Activated T-cell treated with anti-CD3 and anti-CD28 coated beads for 4 hours (primary cell): ENCODE measurements around the gene PTPRN2.
"Not testable (repeated sequence)": the region's sequence is repeated elsewhere in the genome, so short reads cannot be mapped to it uniquely, and the experiment has no call there.

Source experiments
- DNase-seq: peaks from one replicate; pipeline ENCODE4 v3.0.0-alpha.2; 2020

The PTPRN2 gene

GRCh38 chr7:157901816-157902610 is 685.6 kb downstream of the PTPRN2 start:
- not testable (repeated sequence) for DNase-seq

- DNase-seq, result no peak
Measured at GRCh38 chr7:157901166-157901565, 686.5 kb downstream of the PTPRN2 start.

GRCh38 chr7:157900556-157900955 is 687.1 kb downstream of the PTPRN2 start:
- no peak for DNase-seq

DNA sequence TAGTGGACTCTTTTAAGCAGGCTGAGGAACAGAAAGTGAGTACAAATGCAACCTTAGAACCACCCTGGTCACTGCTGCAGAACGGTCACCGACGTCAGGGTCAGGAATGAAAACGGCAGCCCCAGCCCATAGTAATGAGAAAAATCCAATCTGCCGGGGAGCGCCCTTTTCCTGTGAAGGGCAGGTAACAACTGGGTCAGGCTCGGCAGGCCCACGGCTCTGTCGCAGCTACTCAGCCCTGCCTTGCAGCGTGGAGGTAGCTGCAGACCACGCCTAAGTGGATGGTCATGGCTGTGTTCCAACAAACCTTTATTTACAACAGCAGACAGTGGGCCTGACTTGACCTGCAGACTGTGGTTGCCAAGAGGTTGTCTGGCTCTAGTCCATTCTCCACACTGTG is 687.6 kb downstream of the PTPRN2 start:
- DNase-seq, result no peak

GRCh38 chr7:157898802-157899505 is 688.7 kb downstream of the PTPRN2 start:
- DNase-seq, result no peak

DNA sequence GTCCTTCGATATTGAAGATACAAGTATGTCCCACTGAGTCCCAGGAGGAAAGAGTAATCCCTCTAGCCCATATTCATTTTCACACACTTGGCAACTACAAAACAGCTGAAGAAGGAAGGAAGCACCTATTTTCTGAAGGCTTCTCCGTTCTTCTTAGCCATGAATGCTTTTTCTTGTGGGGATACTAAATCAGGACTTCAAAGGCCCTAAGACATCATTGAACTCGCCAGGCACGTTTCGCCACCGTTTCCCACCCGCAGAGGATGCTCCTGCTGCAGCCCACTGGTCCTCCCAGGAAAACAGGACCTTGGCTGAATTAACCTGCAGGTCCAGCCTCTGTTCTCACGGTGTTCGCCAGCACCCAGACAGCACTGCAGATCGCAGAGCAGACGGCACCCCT is 689.4 kb downstream of the PTPRN2 start:
- no peak for DNase-seq

DNA sequence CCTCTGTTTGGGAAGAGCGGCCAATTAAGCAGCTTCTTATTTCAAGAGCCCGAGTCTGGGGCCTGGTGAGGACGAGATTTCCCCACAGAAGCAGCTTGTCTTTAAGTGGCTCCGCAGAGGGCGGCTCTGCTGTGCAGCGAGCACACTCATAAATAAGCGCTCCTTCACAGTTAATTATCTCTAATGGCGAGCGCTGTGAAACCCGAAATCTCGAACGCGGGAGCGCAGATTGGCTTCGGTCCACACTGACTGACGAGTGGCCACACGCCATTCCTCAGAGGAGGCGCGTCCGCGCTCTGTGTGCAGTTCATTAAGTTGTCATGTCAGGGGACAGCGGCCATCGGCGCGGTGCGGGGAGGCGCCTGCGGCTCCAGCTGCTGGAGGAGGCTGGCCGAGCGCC is 689.9 kb downstream of the PTPRN2 start:
- DNase-seq, result no peak

DNA sequence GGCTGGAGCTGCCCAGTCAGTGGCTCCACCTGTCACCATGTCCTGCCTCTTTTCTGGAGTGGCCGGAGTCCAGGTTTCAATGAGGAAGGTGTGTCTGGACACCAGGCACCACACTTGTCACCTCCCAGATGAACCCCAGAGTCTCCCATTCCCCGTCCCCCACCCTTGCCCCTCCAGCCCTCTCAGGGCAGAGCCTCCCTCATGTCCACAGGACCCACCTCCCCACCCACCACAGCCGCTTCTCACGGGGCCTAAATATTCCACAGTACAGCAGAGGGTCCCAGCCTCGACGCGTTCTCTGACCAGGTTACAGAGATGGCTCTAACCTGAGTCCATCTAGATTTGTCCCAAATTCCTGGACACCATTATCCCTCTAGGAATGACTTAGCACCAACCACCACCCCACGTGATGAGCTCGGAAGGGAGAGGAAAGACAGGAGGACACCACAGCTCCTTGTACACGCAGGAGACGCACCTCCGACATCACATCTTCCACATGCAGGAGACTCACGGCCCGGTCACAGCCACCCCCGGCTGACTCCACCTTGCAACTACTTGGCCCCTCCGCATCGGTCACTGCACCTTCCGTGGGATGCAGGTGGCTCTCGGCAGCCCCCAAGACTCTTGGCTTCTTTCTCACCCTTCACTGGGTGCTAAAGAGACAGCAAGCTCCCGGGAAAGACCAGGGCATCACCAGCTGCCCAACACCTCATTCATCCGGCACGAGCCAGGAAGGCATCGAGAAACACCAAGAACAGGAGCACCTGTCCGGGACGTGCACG is 690.7 kb downstream of the PTPRN2 start:
- no peak for DNase-seq

- not testable (repeated sequence) for DNase-seq
Measured at GRCh38 chr7:157896376-157896675, 691.3 kb downstream of the PTPRN2 start.

DNA sequence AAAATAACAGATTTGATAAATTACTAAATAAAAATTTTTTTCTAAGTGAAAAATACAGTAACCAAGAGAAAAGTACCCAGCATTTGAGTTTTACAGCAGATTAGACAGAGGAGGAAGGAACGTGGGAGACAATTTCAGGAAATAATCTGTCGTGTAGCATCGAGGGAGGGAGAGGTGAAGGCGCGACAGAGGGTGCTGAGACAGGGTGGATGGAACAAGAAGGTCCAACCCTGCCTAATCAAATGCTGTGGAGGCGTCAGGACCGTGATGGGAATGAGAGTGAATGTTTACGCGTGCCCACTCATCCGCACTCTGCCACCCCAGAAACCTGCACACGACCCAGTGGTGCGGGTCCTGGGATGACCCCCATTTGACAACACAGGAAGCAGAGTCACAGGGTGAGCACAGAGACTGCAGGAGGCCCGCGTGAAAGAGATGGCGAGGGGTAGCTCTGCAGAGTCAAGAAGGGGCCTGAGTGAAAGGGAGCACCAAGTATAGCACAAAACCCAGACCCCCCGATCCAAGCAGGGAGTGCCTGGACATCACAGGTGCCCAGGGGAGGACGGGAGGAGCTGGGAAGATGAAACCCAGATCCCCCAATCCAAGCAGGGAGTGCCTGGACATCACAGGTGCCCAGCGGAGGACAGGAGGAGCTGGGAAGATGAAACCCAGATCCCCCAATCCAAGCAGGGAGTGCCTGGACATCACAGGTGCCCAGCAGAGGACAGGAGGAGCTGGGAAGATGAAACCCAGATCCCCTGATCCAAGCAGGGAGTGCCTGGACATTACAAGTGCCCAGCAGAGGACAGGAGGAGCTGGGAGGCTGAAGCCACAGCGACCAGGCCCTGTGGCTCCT is 691.9 kb downstream of the PTPRN2 start:
- no peak for DNase-seq

- not testable (repeated sequence) for DNase-seq
Measured at GRCh38 chr7:157895098-157895497, 692.5 kb downstream of the PTPRN2 start.

- no peak for DNase-seq
Measured at GRCh38 chr7:157893535-157894044, 694.0 kb downstream of the PTPRN2 start.

DNA sequence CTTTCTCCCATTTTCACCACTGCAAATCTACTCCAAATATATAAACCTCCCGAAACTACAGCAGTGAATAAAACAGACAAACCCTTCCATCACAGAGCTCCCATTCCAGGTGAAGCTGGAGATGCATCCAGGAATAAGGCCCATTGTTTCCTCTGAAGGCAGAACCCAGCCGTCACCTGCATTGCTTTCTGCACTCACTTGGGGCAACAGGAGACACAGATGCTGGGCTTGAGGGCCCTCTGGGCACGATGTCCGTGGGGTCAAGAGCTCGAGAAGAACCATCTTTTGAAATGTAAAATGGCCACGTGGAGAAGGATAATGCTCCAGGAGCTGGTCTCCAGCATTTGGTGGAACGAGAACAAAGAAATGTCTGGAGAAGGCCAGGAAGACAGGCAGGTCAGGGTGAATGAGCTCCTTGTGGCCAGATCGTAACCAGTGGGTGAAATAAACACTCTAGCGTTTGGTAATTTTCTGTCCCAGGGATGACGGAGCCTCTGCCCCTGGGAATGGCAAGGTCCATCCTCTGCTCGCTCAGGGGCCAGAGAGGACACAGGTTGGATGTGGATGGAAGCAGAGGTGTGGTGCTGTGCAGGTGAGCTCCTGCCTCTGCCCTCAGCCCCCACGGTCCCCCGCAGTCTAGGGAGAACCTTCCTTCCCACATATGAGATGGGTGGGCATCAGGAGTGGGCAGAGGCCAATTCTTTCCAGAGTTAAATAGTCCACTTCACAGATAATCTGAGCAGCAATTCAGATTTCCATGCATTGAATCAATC is 694.7 kb downstream of the PTPRN2 start:
- DNase-seq, result no peak

DNA sequence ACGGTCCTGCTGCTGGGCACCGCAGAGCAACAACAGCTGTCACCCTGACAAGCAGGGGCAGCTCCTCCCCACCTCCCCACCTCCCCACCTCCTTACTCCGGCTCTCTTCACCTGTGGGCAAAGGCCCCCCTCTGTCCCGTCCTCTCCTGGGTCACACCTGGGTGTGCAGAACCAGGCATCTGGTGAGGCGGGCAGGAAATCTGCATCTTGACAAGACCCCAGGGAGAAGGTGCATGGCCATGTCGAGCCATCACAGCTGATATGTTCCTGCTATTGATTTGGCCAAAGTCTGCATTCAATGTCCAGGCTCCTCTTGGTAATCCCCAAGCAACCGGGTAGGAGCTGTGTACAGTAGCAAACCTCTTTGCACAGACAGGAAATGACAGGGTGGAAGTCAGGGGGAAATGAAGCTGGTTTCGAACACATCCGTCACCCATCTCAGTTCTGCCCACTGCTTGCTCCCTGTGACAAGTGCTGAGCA is 696.7 kb downstream of the PTPRN2 start:
- DNase-seq, result no peak

DNA sequence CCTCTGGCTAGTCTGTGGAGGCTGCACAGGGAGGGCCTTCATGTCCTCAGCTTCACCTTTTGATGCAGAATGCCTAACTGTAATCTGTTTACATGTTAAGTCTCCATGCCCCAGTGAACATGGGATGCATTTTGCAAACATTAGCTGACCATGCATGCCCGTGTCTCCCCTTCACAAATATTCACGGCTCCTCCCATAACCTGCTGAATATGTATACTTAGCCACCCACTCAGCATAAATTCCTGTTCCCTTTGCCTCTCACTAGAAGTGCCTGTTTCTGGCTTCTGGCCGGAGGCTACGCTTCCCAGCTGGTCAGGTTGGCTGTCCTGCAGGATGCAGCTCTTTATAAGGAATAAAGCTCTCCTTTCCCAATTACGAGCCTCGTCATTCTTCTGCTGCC is 698.1 kb downstream of the PTPRN2 start:
- no peak for DNase-seq

DNA sequence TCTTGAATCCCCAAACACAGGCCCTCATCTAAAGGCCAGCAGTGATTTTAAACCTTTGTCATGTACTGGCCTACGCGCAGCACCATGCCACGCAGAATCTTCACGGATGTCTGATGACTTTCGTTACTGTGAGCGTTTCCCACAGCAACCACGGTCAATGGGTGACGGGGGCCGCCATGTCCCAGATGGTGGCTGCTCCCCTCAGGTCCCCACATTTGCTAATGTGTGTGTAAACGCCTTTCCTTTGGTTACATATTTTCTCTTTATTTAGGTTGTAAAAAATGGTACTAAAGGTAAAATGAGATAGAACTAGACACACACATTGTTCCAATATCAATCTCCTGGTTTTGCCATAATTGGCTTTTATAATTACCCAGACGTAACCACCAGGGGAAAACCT is 699.0 kb downstream of the PTPRN2 start:
- DNase-seq, result no peak

- DNase-seq, result no peak
Measured at GRCh38 chr7:157887400-157887799, 700.2 kb downstream of the PTPRN2 start.

DNA sequence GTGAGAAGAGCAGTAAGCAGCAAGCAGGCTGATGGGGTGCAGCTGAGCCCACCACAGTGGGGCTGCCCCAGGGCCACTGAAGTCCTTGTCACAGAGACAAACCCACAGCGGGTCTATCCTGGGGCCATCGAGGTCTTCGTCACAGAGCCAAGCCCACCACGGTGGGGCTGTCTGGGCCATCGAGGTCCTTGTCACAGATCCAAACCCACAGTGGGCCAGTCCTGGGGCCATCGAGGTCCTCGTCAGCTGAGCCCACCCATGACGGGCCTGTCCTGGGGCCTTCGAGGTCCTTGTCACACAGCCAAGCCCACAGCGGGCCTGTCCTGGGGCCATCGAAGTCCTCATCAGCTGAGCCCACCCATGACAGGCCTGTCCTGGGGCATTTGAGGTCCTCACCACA is 700.9 kb downstream of the PTPRN2 start:
- DNase-seq, result no peak

DNA sequence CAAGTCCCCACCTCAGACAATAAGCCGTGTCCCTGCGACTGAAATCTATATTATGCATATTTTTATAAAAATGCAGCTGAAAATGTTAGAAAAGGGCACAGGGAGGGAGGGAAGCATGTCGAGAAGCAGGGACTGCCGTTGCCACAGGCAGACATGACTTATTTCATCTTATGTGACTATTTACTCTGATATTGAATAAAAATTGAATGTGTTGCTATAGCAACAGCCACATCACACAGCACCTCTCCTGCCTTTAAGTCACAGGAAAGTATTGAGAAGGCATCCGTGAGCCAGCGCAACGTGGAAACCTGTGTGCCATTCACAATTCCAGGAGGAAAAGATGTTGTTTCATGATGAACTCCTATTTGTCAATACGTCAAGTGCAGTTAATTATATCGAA is 701.4 kb downstream of the PTPRN2 start:
- no peak for DNase-seq

- DNase-seq, result no peak
Measured at GRCh38 chr7:157885140-157885539, 702.5 kb downstream of the PTPRN2 start.

- DNase-seq, result no peak
Measured at GRCh38 chr7:157884461-157885062, 703.1 kb downstream of the PTPRN2 start.
